ENCODE measurements around the gene PITPNM3.

DNA sequence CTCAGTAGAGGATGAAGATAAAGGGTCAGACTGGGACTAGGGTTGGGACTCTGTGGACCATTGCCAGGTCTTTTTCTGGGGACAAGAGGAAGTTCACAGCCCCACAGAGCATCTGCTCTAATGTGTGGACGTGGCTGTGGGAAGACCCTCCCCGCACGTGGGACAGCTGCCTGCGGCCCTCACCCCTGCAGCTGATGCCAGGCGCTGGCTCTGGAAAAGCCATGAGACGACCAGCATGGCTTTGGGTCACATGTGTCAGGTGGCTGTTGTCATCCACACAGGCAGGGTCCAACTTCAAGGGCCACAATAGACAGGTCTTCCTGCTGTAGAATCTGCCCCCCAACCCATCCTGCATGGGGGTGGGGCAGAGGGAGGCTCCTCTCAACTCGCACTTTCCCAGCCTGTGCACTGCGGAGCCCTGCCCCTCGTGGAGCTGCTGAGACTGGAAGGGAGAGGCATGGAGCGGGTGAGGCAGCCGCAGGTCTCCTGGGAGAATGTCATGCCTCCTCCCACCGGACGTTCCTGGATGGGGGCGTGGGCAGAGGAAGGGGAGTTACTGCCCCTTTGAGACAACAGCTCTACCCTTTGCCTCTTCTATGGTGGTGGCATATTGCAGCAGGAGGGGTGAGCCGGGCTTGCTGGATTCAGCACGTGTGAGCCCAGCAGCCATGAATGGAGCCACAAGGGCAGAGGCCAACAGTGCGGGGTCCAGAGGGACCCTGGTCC is 58.7 kb downstream of the PITPNM3 start:
- TF ChIP-seq, protein P1, sequence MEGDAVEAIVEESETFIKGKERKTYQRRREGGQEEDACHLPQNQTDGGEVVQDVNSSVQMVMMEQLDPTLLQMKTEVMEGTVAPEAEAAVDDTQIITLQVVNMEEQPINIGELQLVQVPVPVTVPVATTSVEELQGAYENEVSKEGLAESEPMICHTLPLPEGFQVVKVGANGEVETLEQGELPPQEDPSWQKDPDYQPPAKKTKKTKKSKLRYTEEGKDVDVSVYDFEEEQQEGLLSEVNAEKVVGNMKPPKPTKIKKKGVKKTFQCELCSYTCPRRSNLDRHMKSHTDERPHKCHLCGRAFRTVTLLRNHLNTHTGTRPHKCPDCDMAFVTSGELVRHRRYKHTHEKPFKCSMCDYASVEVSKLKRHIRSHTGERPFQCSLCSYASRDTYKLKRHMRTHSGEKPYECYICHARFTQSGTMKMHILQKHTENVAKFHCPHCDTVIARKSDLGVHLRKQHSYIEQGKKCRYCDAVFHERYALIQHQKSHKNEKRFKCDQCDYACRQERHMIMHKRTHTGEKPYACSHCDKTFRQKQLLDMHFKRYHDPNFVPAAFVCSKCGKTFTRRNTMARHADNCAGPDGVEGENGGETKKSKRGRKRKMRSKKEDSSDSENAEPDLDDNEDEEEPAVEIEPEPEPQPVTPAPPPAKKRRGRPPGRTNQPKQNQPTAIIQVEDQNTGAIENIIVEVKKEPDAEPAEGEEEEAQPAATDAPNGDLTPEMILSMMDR (IDR thresholded peaks at IDR 0.05 in 4 of 5, conservative IDR thresholded peaks at IDR 0.05 in 1 of 5) = no peak
- TF ChIP-seq POLR2A (IDR thresholded peaks at IDR 0.05) = no peak
